ENCODE data around the gene SIGLEC15.
A peak's percentile ranks its signal among the peaks of the same experiment; 100 is the strongest.
"Not testable (repeated sequence)": the region's sequence is repeated elsewhere in the genome, so short reads cannot be mapped to it uniquely, and the experiment has no call there.

Gene SIGLEC15

DNA sequence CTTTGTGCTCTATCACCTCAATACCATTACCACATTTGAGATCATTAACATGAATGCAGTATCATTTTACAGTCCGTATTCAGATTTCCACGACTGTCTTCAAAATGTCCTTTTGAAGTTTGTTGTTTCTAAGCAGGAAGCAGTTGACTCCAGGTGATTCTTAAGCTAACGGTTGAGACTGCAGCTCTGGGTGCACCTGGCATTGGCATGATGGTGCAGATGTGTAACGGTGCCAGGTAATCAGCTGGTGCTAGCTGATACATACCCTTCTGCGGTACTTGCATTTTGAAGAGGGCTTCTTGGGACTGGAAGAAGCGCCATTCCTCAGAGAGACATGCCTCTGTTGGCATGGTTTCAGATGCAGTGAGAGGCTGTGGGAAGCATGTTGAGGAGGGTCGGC lies 19.5 kb downstream of the SIGLEC15 start:
- DNase-seq = no peak

DNA sequence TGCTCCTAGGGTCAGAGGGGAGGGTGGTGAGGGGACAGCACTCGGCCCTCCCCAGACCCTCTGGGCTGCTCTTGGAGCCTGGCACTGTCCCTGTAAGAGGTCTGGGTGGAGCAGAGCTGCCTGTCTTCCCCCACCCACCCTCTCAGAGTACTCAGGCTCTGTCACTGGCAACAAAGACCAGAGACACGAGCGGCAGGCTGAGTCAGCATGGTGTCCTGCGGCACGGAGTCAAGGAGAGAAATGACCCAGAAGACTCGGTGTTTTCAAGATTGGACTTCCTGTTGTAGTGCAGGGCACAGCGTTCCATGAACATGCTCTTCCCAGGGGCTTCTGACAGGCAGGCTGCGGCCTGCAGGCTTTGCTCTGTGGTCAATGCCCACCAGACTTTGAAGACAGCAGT lies 19.9 kb downstream of the SIGLEC15 start:
- DNase-seq = no peak

- no peak for DNase-seq
Observed at GRCh38 chr18:45847119-45847518, 21.6 kb downstream of the SIGLEC15 start.

GRCh38 chr18:45848643-45849042 lies 23.2 kb downstream of the SIGLEC15 start:
- DNase-seq = not testable (repeated sequence)

DNA sequence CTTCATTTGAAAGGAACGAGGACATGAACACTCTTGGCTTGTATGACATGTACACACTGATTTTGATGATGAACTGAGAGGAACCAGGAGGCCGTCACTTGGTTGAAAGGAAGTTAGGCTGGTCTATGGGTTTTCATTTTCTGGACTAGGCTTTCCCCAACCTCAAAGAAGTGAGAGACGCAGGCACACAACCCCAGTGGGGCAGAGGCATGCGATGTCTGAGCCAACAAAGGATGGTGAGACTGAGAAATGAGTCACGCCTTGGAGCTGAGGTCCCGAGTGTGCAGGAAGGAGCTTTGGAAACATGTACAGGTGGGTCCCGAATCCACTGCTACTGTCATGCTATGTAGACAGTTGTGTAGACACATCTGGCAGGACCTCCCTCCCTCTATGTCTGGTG lies 24.1 kb downstream of the SIGLEC15 start:
- no peak for DNase-seq

GRCh38 chr18:45850021-45850420 lies 24.5 kb downstream of the SIGLEC15 start:
- no peak for DNase-seq

DNA sequence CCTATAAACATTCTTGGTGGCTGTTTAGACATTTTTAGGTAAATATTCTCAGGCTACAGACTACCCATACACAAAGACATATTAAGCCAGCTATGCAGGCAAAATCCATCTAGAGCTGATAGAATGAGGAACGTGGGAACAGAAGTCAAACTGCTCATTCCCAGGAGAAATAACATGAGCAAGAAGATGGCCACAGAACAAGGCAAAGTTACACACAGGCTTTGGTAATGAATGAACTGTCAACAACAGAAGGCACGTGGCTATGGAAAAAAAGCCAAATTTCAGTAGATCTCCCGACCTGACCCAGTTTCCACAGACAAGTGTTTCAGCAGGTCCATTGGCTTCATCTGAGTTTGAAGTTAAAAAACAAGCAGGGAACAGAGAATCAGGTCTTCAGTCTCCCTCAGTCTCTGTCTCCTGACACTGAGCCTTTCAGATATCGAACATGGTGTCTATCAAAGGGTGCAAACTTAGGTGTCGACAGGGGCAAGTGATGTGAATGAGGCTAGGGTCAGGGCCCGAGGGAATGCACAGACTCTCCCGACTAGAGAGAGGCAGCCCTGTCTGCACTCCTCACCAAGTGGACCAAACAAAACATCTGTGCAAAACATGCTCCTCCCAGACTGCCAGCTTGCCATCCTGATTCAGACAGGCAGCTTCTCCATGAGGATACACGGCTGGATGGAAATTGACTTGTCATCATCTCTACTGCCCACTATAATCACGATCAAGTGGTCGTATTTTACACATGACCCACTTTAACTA lies 25.9 kb downstream of the SIGLEC15 start:
- no peak for DNase-seq

GRCh38 chr18:45852631-45853030 lies 27.2 kb downstream of the SIGLEC15 start:
- DNase-seq = no peak

DNA sequence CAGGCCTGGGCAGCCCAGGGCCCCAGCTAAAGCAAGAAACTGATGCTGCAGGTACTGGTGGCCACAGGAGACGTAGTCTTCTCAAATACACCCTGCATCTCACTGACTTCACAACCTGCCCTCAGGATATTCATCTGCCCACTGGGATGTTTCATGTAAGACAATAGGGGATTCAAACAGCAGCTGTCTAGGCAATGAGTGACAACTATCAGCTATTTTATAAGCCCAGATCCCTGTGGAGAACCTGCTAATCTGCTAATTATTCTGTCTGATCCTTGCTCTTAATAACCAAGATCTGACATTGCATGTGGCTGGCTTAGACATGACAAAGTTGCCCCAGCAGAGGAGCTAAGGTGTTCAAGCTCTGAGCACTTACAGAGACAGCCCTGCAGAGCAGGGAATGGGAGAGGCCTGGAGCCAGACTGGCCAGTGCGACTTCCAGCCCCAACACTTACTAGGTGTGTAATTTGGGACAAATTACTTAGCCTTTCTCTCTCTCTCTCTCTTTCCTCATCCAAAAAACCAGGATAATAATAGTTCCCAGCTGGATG lies 28.6 kb downstream of the SIGLEC15 start:
- no peak for DNase-seq

GRCh38 chr18:45856531-45856930 lies 31.1 kb downstream of the SIGLEC15 start:
- DNase-seq = no peak

- no peak for DNase-seq
Observed at GRCh38 chr18:45859334-45859733, 33.9 kb downstream of the SIGLEC15 start.

DNA sequence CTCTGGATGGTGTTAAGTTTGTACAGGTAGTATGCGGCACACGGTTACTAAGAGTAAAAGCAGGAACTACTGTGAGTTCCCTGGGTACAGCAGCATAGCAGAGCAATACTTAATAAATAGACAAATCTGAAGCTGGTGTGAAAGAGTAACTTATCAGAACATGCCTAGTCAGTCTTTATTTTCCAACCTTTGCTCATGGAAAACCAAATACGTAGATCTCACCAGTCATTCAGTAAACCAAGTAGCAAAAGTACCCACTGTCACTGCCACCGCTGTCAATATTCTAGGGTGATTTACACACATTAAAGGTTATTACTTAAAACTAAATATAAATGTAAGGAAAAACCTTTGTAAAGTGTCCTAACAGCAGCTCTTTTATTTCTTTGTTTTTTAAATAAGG lies 35.0 kb downstream of the SIGLEC15 start:
- DNase-seq = no peak

DNA sequence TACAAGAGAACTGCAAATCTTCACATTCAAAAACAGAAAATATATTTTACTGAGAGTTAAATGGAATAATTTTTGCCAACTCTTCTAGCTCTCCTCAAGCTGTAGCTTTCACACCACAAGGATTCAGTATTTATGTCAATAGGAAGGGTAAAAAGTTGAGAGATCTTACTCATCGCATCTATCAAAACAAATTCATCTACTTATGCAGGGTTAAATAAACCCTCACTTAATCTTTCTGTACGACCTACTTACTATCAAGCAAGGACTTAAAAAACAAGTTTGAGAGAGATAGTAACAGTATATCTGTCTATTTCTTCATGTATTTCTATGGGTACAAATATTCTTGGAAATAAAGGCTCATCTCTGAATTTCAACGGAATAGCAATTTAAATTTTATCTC lies 35.5 kb downstream of the SIGLEC15 start:
- no peak for DNase-seq

GRCh38 chr18:45861926-45862325 lies 36.5 kb downstream of the SIGLEC15 start:
- DNase-seq = no peak

- no peak for DNase-seq
Observed at GRCh38 chr18:45863469-45863868, 38.0 kb downstream of the SIGLEC15 start.

GRCh38 chr18:45864081-45864480 lies 38.6 kb downstream of the SIGLEC15 start:
- no peak for DNase-seq

GRCh38 chr18:45865466-45865865 lies 40.0 kb downstream of the SIGLEC15 start:
- DNase-seq = no peak

DNA sequence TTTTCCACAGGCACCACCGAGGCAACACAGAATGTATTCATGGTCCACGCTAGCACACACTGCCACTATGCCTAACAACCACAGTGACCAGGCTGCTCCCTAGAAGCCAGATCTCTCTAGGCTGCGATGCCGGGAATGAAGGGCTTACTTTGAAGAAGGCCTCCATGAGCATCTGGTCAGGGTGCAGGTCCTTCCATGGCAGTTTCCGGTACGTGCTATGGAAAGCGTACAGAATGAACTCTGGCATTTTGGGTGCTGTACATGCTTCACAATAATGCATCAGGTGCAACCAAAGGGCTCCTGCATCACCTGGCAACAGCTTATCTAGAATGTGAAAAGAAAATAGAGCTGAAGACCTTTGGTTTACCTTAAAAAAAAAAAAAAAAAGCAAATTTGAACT lies 44.9 kb downstream of the SIGLEC15 start:
- DNase-seq = no peak

DNA sequence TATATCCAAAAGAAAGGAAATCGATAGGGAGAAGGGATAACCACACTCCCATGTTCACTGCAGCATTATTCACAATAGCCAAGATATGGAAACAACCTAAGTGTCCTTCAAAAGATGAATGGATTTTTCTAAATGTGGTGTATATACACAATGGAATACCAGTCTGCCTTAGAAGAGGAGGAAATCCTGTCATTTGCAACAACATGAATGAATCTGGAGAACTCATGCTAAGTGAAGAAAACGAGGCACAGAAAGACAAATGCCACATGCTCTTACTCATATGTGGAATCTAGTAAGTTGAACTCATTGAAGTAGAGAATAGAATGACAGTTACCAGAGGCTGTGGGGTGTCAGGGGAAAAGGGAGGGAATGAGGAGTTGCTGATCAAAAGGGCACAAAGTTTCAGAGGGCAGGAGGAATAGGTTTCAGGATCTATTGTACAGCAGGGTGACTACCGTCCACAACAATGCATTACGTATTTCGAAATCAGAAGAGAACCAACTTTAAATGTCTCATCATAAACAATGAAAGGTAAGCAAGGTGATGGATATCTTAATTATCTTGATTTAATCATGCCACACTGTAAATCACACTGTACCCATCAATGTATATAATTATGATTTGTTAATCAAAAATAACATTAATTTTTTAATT lies 46.1 kb downstream of the SIGLEC15 start:
- DNase-seq = no peak

DNA sequence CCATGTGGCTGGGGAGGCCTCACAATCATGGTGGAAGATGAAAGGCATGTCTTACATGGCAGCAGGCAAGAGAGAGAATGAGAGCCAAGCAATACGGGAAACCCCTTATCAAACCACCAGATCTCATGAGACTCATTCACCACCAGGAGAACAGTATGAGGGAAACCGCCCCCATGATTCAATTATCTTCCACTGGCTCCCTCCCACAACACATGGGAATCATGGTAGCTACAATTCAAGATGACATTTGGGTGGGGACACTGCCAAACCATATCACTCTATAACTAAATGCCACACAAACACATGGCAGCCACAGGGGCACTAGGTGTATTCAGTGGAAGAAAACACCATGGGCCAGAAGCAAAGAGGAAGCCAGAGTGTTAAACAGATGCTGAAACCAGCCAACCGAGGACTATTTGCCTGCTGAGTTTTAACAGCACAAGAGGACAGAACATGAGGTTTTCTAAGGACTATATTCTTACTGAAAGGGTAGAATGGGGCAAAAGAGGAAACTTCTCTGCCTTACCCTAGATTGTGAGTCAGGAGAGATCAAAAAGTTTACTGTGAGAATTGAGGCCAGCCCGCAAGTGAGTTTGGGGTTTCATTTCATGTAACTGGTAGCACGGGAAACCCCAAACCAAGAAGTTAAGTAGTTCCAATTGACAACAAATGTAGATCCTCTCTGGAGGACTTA lies 49.2 kb downstream of the SIGLEC15 start:
- peak; percentile 58 for DNase-seq

DNA sequence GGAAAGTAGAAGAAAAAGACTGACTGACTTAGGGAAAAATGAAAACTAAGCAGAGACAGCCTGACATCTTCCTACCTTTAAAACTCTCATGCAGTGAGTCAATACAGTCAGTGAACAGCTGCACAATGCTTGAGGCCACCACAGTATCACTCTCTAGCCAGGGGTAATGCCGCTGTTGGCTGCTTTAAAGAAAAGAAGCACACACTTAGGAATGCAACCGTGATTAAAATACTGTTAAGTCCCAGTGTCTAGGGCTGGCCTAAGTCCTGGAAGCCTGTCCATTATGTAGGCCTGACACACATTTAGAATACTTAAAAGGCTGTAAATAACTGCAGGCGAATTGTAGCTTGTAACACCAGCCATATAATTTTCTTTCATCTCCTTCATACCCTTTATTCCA lies 50.7 kb downstream of the SIGLEC15 start:
- DNase-seq = no peak

DNA sequence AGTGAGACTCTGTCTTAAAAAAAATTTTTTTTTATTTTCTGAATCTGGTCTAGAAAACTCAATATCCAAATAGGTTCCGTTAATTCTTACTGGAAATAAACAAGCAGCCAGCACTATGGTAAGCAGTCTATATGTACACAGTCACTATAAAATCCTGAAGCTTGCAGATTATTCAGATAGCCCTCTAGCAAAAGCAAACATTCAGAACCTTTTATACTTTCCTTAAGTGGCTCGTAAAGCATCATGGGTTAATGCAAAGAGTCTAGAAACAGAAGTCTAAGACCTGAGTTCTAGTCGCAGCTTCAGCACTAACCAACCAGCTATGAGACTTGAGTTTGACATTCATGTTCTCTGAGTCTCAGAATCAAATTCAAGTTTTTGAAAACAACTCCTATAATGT lies 51.9 kb downstream of the SIGLEC15 start:
- DNase-seq = no peak

Measured in CD4-positive, alpha-beta T cell treated with Interleukin-6 for 4 hours (primary cell).